Measurements from ENCODE around the gene PRKAR2A. TPM values are rescaled to one million over a fixed set of nuclear protein-coding genes. Genes with fewer than 3 reads are reported as not detected.
"Not testable (repeated sequence)": the region's sequence is repeated elsewhere in the genome, so short reads cannot be mapped to it uniquely, and the experiment has no call there.

The PRKAR2A gene
- total RNA-seq, 1 donor from 2014 or later: 23.8 TPM

DNA sequence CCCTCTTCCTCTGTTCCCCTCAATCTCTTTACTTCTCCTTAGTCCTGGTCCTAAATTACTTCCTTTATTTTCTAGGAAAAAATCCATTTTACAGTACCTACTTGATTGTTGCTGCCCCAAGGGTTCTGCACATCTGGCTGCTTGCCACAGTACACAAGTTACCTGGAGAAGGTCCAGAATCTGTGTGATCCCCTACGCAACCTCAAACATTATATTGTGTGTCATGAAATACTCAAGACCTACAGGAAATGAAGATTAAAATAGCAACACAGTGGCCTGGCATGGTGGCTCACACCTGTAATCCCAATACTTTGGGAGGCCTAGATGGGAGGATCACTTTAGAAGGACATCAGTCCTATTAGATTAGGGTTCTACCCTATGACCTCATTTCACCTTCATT lies 48.7 kb downstream of the PRKAR2A start:
- H3K4me3 ChIP-seq: no peak overlapping the region
- no peak overlapping the region for H3K27ac ChIP-seq
- intact Hi-C loops (cut with DNase I): no loop called here
- DNase-seq (ENCODE audit: extremely low spot score in 2 of 2): no peak
- H3K36me3 ChIP-seq: no peaks in the 10 kb centered on the region
- TF ChIP-seq, protein P1, sequence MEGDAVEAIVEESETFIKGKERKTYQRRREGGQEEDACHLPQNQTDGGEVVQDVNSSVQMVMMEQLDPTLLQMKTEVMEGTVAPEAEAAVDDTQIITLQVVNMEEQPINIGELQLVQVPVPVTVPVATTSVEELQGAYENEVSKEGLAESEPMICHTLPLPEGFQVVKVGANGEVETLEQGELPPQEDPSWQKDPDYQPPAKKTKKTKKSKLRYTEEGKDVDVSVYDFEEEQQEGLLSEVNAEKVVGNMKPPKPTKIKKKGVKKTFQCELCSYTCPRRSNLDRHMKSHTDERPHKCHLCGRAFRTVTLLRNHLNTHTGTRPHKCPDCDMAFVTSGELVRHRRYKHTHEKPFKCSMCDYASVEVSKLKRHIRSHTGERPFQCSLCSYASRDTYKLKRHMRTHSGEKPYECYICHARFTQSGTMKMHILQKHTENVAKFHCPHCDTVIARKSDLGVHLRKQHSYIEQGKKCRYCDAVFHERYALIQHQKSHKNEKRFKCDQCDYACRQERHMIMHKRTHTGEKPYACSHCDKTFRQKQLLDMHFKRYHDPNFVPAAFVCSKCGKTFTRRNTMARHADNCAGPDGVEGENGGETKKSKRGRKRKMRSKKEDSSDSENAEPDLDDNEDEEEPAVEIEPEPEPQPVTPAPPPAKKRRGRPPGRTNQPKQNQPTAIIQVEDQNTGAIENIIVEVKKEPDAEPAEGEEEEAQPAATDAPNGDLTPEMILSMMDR (IDR thresholded peaks at IDR 0.05): no peak
- no peak for TF ChIP-seq POLR2AphosphoS5 (IDR thresholded peaks at IDR 0.05; ENCODE audit: insufficient read depth in 1 of 2, low read depth in 1 of 2)
- TF ChIP-seq POLR2A (IDR thresholded peaks at IDR 0.05): no peak
- H3K9me3 ChIP-seq: no peaks in the 10 kb centered on the region
- H3K27me3 ChIP-seq: no peaks in the 10 kb centered on the region
- H3K4me1 ChIP-seq: no peaks in the 10 kb centered on the region

DNA sequence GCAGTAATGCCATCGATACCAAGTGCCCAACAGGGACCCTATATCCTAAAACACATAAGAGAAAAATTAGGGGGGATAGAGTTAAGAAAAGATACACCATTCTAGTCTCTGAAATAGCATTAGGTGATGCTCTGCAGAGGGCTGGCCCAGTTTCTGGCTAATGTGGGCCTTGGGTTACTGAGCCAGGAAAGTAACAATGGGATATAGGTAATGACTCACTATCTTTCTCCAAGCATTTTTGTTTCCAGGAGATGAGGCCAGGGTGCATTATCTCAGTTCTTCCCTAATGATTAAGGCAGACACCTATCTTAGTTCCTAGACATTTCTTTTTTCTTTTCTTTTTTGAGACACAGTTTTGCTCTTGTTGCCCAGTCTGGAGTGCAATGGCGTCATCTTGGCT lies 50.0 kb downstream of the PRKAR2A start:
- no peak for TF ChIP-seq POLR2AphosphoS5 (IDR thresholded peaks at IDR 0.05; ENCODE audit: insufficient read depth in 1 of 2, low read depth in 1 of 2)
- no peak for TF ChIP-seq POLR2A (IDR thresholded peaks at IDR 0.05)
- TF ChIP-seq, protein P1 (IDR thresholded peaks at IDR 0.05): no peak
- Histone ChIP-seq H3K27ac (no peak overlapping the region), H3K27me3 (no peaks in the 10 kb centered on the region), H3K36me3 (no peaks in the 10 kb centered on the region), H3K9me3 (no peaks in the 10 kb centered on the region), H3K4me1 (no peaks in the 10 kb centered on the region), H3K4me3 (no peak overlapping the region)
- intact Hi-C loops (cut with DNase I): no loop called here
- DNase-seq (ENCODE audit: extremely low spot score in 2 of 2): no peak

DNA sequence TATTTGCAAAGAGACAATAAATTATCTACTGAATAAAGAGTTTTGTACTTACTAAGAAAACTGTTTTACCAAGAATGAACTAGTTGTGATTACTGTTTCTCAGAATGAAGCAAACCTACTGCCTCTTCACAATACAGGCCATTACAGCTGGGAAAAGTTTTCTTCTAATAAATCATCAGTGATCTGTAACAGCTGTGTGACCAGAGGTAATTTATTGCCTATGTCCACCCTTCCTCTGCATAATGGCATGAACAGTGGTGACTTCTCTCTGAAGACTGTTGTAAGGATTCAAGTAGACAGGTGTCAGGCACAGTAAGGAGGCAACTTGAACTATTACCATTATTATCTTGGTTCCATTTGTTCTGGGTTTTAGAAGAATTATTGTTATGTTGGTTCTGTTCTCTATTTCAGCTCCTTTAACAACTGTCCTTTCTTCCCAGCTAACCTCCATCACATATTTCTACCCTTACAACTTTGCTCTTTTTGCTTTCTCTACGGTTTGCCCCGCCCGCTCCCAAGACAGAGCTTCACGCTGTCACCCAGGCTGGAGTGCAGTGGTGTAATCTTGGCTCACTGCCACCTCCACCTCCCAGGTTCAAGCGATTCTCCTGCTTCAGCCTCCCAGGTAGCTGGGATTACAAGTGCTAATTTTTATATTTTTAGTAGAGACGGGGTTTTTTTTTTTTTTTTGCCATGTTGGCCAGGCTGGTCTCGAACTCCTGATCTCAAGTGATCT lies 51.5 kb downstream of the PRKAR2A start:
- intact Hi-C loops (cut with DNase I): no loop called here
- no peak for TF ChIP-seq POLR2AphosphoS5 (IDR thresholded peaks at IDR 0.05; ENCODE audit: insufficient read depth in 1 of 2, low read depth in 1 of 2)
- TF ChIP-seq, protein P1 (IDR thresholded peaks at IDR 0.05): no peak
- TF ChIP-seq POLR2A (IDR thresholded peaks at IDR 0.05): no peak
- no peaks in the 10 kb centered on the region for H3K4me1 ChIP-seq
- no peak for DNase-seq (ENCODE audit: extremely low spot score in 2 of 2)
- no peaks in the 10 kb centered on the region for H3K36me3 ChIP-seq
- no peak overlapping the region for H3K4me3 ChIP-seq
- no peak overlapping the region for H3K27ac ChIP-seq
- no peaks in the 10 kb centered on the region for H3K27me3 ChIP-seq
- H3K9me3 ChIP-seq: no peaks in the 10 kb centered on the region

DNA sequence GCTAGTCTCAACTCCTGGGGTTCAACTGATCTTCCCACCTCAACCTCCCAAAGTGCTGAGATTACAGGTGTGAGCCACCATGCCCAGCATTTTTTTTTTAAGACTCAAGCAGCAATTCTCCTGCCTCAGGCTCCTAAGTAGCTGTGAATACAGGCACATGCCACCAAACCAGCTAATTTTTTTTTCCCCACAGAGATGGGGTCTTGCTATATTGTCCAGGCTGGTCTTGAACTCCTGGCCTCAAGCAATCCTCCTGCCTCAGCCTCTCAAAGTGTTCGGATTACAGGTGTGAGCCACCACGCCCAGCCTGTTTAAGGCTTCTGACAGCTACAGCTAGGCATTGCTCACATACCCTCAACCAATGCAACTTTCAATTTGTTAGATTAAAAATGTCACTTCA lies 54.2 kb downstream of the PRKAR2A start:
- intact Hi-C loops (cut with DNase I); H3K27me3 ChIP-seq; H3K9me3 ChIP-seq; H3K27ac ChIP-seq; H3K4me1 ChIP-seq; H3K4me3 ChIP-seq; H3K36me3 ChIP-seq; DNase-seq (ENCODE audit: extremely low spot score in 2 of 2): not testable (repeated sequence)

DNA sequence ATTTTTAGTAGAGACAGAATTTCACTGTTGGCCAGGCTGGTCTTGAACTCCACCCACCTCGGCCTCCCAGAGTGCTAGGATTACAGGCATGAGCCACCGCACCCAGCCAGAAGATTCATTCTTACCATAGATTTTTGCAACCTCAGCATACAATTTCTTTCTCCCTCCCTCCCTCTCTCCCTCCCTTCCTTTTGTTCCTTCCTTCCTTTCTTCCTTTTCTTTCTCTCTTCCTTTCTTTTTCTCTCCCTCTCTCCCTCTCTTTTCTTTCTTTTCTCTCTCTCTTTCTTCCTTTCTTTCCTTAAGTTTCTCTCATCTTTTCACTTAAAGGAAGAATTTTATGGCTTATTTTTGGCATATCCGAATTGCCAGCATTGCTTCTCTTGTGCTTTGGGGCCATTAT lies 58.0 kb downstream of the PRKAR2A start:
- no peak overlapping the region for H3K27ac ChIP-seq
- H3K4me3 ChIP-seq: no peak overlapping the region
- H3K9me3 ChIP-seq: no peaks in the 10 kb centered on the region
- no peaks in the 10 kb centered on the region for H3K27me3 ChIP-seq
- intact Hi-C loops (cut with DNase I): no loop called here
- DNase-seq (ENCODE audit: extremely low spot score in 2 of 2): no peak
- peaks cover 0 to 7% of the 10 kb centered on the region in 2 donors for H3K36me3 ChIP-seq
- TF ChIP-seq, protein P1 (IDR thresholded peaks at IDR 0.05): no peak
- TF ChIP-seq POLR2AphosphoS5 (IDR thresholded peaks at IDR 0.05; ENCODE audit: insufficient read depth in 1 of 2, low read depth in 1 of 2): no peak
- no peak for TF ChIP-seq POLR2A (IDR thresholded peaks at IDR 0.05)
- H3K4me1 ChIP-seq: no peaks in the 10 kb centered on the region

All from vagina (tissue), 2 donors.